Astrocyte (in vitro differentiated cells and primary cell): Measurements from ENCODE around the gene ARHGAP26.

Experiments used
- EZH2 ChIP-seq: IDR thresholded peaks from 2 replicates; pipeline ENCODE4 v1.6.1; 2012; ENCODE audit warnings: mild to moderate bottlenecking, low read length, inconsistent platforms; ENCODE audit not compliant: insufficient read depth
- TF ChIP-seq, protein P1 (sequence below): IDR thresholded peaks from 2 replicates; pipeline ENCODE4 v1.5.1; 2011; ENCODE audit warnings: low read depth, mild to moderate bottlenecking, inconsistent platforms, low read length, moderate library complexity; ENCODE audit not compliant: insufficient read depth

- TF ChIP-seq, protein P1, sequence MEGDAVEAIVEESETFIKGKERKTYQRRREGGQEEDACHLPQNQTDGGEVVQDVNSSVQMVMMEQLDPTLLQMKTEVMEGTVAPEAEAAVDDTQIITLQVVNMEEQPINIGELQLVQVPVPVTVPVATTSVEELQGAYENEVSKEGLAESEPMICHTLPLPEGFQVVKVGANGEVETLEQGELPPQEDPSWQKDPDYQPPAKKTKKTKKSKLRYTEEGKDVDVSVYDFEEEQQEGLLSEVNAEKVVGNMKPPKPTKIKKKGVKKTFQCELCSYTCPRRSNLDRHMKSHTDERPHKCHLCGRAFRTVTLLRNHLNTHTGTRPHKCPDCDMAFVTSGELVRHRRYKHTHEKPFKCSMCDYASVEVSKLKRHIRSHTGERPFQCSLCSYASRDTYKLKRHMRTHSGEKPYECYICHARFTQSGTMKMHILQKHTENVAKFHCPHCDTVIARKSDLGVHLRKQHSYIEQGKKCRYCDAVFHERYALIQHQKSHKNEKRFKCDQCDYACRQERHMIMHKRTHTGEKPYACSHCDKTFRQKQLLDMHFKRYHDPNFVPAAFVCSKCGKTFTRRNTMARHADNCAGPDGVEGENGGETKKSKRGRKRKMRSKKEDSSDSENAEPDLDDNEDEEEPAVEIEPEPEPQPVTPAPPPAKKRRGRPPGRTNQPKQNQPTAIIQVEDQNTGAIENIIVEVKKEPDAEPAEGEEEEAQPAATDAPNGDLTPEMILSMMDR = no peak
- no peak for TF ChIP-seq EZH2
Observed at GRCh38 chr5:143195491-143195890, 425.3 kb downstream of the ARHGAP26 start.
